GM12891 (cell line): ENCODE measurements around the gene TSTD2.
A peak's percentile ranks its signal among the peaks of the same experiment; 100 is the strongest.

ENCODE experiments used
- DNase-seq: peaks from one replicate; pipeline ENCODE4 v3.0.0; 2011; ENCODE audit warnings: low spot score; ENCODE audit not compliant: insufficient read length
- FAIRE-seq: peaks from 2 replicates; lab custom pipeline; 2011; peaks lifted over from hg19 to GRCh38; lab: Jason Lieb, UNC
- PAX5 ChIP-seq: IDR thresholded peaks from 2 replicates; pipeline ENCODE4 v1.6.1; 2011; ENCODE audit warnings: low read length, moderate library complexity, mild to moderate bottlenecking; ENCODE audit not compliant: insufficient read depth, severe bottlenecking
- POLR2A ChIP-seq: IDR thresholded peaks from 2 replicates; pipeline ENCODE4 v1.6.1; 2011; ENCODE audit warnings: low read depth, low read length, control low read depth
- POLR2AphosphoS5 ChIP-seq: IDR thresholded peaks from 2 replicates; pipeline ENCODE4 v1.6.1; 2011; ENCODE audit warnings: low read depth, low read length, control low read depth
- POU2F2 ChIP-seq: IDR thresholded peaks from 2 replicates; pipeline ENCODE4 v1.6.1; 2011; ENCODE audit warnings: low read depth, mild to moderate bottlenecking, control low read depth, low read length, moderate library complexity
- SPI1 ChIP-seq: IDR thresholded peaks from 2 replicates; pipeline ENCODE4 v1.6.1; 2011; ENCODE audit warnings: low read depth, low read length, control low read depth
- TAF1 ChIP-seq: IDR thresholded peaks from 2 replicates; pipeline ENCODE4 v1.6.1; 2011; ENCODE audit warnings: low read depth, low read length, control low read depth

TSTD2 gene

DNA sequence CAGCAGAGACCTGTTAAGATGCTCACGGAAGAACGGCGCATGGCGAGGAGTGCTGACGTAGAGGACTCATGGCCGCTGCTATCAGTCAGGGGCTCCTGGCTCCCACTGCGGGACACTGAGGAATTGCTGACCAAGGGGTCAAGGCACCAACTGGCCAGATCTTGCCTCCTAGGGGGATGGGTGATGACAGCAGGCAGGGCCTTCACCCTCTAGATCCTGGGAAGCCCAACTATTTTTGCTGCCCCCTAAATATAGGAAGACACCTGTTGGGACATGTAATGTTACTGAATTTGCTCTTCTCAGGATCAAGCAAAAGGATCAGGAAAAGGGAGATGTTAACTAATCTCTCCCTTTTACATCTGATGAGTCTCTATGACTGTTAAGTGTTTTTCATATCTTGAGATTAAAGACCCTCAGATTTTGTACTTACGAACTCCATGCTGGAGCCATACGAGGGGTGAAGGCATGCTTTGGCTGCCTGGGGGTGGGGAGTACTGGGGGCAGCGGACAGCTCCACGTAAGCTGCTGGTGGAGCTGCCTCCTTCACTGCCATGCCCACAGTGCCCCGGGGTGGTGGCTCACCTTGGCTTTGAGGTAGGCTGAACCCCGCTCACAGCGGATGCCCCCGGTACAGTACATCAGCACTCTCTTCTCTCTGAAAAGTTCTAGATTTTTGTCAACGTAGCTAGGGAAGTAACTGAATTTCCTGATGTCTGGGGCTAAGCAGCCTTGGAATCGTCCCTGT is 28.1 kb downstream of the TSTD2 start:
- TF ChIP-seq POLR2A (no peak), POLR2AphosphoS5 (no peak), SPI1 (no peak), PAX5 (no peak), TAF1 (no peak), POU2F2 (no peak)
- DNase-seq (no peak), FAIRE-seq (no peak)

DNA sequence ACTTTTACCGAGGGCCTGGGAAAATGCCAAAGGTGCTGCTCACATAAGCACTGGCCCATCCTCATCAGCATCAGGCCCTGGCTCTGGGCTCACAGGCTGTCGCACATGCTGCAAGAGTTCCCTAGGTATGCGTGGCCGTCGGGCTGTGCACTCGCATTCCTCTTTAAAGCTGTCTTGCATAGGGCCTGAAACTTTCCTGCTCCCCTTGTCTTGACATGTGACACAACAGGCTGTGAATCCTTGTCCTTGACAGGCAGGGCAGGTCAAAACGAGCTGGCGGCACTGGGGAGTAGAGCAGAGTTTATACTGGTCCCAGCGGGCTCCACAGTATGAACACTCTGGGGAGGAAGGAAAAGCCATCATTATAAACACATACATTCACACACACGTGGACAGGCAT is 30.7 kb downstream of the TSTD2 start:
- no peak for DNase-seq
- no peak for TF ChIP-seq POLR2AphosphoS5
- no peak for TF ChIP-seq POU2F2
- FAIRE-seq, result no peak

GRCh38 chr9:97601228-97601898 is 31.8 kb downstream of the TSTD2 start:
- TF ChIP-seq SPI1, result no peak
- TF ChIP-seq PAX5, result no peak
- TF ChIP-seq POU2F2, result no peak
- no peak for TF ChIP-seq POLR2A
- FAIRE-seq (no peak), DNase-seq (no peak)

DNA sequence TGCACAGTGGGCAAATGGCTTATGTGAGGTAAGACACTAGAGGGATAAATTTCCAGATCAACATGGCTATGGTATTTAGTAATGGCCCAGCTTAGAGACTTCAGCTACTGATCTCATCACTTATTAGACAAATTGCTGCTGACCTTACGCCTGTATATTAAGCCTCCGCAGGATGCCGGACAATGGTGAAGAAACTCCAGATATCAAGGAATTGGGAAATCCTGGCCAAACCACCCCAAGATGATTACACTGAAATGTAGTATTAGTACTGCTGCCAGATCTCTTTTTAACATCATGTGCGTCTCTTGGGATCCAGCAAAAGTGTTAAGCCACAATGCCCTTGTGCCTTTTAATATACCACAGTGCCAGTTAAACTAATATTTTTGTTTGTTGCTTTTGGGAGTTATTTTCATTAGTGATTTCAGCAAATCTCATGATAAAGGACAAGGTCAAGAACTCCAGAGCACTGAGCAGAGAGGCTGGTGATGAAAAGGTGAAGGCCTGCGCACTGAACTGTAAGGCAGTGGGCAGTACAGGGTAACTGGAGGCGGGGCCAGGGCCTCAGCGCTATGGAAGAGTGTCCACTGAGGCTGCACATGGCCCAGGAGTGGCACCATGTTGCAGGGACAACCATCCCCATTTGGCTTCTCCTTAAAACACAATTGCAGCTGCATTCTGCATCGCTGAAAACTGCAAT is 32.5 kb downstream of the TSTD2 start:
- TF ChIP-seq SPI1 (no peak), POU2F2 (no peak), POLR2AphosphoS5 (no peak), POLR2A (no peak), TAF1 (no peak), PAX5 (no peak)
- FAIRE-seq (no peak), DNase-seq (no peak)

DNA sequence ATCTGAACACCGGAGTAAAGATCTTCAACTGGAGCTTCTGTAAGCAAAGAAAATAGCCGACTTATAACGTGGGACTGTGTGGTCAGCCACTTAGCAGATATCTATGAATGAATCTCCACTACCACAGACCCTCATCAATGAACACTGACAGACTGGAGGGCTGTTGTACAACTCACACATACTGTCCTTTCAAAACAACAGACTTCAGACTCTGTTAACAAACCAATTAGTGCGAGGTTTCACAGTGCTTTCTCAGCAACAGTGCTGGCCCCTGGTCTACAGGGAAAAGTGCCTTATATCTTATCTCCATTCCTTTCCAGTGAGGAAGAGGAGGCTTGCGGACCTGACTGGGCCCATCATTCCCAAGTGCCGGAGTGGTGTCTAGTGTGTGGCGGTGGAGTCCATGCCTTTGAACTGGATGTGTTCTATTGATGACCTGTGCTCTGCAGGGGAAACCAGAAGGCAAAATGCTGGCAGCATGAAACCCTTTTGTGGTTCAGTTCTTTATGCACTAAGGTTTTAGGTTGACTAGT is 33.8 kb downstream of the TSTD2 start:
- FAIRE-seq, result no peak

DNA sequence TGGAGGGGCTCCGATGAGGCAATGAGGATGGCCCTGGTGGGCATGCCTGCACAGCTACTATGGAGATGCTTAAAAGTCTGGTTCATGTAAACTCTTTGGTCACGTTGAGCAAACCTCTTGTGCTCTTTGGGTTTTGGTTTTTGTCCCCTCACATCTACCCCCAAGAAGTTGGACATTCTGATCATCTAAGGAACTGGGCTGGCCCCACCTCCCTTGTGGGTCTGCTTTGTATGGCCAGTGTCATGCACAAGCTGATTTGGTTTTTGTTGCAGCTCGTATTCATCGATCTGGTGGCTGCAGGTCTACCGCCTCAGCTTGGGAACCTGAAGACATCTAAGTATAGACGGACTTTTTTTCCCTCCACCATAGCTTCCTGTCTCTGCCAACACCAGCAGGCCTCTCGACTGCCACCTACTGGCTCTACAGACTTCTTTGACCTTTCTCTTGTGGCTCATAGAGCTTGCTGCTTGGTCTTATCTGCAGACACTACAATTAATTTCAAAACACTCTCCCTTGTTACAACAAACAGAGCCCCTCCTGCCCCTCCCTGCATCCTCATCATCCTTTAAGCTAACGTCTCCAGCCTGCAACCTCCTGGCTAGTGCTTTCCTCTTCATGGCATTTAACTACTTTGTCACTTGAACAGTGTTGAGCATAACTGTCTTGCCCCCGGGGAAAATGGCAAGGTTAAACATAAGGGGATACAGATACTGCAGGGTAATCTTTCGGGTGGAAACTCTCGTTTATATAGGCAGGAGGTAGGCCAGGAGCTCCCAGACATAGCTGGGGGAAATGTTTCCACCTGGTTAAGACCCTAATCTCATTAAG is 34.5 kb downstream of the TSTD2 start:
- FAIRE-seq, result peak; percentile 75
- peak; percentile 46 for DNase-seq
- TF ChIP-seq SPI1 (peak; percentile 16), POLR2A (0 out of 2 replicates have a peak, but pooled peaks have one; percentile 5), PAX5 (no peak)

More for the DNA sequence above, 33.8 kb downstream of the TSTD2 start:
- TF ChIP-seq TAF1 (no peak), POU2F2 (no peak), SPI1 (no peak), PAX5 (no peak), POLR2AphosphoS5 (no peak), POLR2A (no peak)
- DNase-seq, result no peak

DNA sequence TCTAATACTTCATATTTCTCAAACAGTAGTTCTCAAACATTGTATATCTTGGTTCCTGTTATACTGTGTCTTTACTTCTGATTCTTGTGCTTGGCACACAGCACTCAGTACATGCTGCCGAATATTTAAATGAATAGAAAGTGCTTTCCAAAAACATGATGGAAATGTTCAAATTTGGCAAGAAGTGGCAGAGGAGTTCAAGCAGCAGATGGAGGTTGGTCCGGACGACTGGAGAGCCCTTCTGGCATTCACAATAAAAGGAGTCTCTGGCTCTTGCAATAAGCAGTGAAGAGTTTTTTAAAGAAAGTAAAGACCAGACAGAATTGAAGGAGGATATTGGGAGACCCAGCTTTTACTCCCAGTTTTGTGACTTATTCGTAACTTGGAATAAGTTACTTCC is 36.3 kb downstream of the TSTD2 start:
- no peak for FAIRE-seq
- DNase-seq, result no peak
- no peak for TF ChIP-seq POLR2A
- TF ChIP-seq TAF1, result no peak
- no peak for TF ChIP-seq POU2F2
- no peak for TF ChIP-seq SPI1
- no peak for TF ChIP-seq POLR2AphosphoS5
- TF ChIP-seq PAX5, result no peak

DNA sequence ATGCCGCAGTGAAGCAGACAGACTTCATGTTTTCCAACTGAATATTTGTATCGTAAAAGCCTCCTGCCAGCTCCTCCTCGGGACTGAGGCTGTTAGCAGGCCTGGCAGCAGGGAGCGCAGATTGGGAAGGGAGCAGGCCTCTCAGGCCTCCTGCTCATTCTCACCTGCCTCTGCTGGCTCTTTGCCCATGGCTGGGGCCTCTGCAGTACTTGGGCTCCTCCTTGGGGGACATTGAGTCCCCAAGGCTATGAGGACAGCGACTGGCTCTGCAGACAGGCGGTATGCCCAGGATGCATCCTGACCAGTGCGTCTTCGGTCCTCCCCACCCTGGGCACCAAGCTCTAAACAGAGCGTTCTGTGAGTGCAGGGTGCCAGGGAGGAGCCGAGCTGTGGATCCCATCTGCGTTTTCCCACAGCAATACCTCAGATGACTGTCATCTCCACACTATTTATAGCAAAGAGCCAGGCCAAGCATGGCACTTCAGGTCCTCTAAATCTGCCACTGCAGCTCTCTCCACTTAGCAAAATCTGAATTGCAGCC is 38.7 kb downstream of the TSTD2 start:
- FAIRE-seq, result no peak
- no peak for DNase-seq
- TF ChIP-seq PAX5, result no peak
- TF ChIP-seq POU2F2, result no peak
- no peak for TF ChIP-seq POLR2AphosphoS5
- no peak for TF ChIP-seq SPI1
- TF ChIP-seq TAF1, result no peak
- no peak for TF ChIP-seq POLR2A

GRCh38 chr9:97593960-97594359 is 39.2 kb downstream of the TSTD2 start:
- DNase-seq, result no peak
- FAIRE-seq, result no peak
- TF ChIP-seq POLR2A (no peak), POLR2AphosphoS5 (no peak), SPI1 (no peak), POU2F2 (no peak), PAX5 (no peak), TAF1 (no peak)
